ENCODE measurements around the gene ADGRE3.
A peak's percentile ranks its signal among the peaks of the same experiment; 100 is the strongest.

ADGRE3 gene, protein sequence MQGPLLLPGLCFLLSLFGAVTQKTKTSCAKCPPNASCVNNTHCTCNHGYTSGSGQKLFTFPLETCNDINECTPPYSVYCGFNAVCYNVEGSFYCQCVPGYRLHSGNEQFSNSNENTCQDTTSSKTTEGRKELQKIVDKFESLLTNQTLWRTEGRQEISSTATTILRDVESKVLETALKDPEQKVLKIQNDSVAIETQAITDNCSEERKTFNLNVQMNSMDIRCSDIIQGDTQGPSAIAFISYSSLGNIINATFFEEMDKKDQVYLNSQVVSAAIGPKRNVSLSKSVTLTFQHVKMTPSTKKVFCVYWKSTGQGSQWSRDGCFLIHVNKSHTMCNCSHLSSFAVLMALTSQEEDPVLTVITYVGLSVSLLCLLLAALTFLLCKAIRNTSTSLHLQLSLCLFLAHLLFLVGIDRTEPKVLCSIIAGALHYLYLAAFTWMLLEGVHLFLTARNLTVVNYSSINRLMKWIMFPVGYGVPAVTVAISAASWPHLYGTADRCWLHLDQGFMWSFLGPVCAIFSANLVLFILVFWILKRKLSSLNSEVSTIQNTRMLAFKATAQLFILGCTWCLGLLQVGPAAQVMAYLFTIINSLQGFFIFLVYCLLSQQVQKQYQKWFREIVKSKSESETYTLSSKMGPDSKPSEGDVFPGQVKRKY

DNA sequence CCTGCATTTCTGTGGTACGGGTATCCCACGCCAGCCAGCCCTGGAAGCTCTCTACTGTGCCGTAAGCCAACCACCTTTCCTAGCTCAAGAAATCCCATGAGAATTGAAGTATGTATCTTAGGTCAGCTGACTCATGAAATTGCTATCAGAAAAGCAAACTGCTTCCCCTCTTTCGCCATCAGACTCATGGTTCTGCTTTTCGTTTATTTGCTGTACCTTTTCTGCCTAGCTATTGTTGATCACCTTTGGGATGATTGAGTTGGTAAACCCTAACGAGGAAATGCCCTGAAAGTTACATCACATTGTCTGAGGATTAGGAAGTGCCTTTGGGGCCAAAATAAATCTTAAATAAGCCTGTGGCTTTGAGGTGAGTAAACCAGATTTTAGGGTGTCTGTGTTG is at the start of gene ADGRE3:
TSS of gene ADGRE3 (minus strand) at position 81 of the 400 bp plus-strand sequence. CDS start at position 7, 74 bp downstream.
- no peak for DNase-seq

DNA sequence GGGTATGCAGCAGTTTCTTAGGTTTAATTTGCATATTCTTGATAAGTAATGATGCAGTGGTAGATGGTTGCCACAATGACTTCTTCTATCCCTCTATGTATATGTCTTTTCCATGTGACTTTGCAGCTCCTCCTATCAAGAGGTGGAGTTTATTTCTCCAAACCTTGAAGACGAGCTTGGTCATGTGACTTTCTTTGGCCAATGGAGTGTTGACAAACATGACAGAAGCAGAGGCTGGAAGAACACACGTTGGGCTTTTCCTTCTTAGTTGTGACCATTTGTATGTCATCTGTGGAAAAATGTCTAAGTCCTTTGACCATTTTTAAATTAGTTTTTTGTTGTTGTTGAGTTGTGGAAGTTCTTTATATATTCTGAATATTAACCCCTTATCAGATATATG is 47.5 kb upstream of the ADGRE3 start:
- DNase-seq, result no peak

DNA sequence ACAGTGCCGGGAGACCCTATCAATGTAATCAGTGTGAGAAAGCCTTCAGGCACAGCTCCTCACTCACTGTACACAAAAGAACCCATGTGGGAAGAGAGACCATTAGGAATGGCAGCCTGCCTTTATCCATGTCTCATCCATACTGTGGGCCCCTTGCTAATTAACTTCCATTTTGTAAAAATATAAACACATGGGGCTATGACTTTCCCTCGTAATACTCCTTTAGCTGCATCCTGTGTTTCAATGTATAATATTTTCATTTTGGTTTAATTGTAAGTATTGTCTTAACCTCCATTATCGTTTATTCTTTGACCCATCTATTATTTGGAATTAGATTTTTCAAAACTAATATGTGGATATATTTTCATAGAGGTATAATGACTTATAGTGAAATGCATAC is 44.5 kb upstream of the ADGRE3 start:
- DNase-seq, result no peak

GRCh38 chr19:14718522-14719116 is 44.0 kb upstream of the ADGRE3 start:
- no peak for DNase-seq

DNA sequence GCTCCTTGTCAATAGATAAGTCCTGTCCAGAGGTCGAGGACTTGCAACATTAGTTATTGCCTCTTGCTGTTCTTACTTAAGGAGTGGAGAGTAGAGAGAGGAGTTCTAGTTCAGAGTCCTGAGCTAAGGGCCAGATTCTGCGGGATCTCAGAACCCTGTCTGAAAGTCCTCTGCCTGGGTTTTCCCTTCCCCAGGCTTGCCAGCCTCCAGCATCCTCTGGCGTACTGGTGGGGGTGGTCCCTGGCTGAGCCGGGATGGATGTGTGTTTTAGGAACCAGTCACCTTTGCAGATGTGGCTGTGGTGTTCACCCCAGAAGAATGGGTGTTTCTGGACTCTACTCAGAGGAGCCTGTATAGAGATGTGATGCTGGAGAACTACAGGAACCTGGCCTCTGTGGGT is 41.2 kb upstream of the ADGRE3 start:
- DNase-seq, result no peak

GRCh38 chr19:14704450-14704849 is 29.8 kb upstream of the ADGRE3 start:
- DNase-seq, result no peak

DNA sequence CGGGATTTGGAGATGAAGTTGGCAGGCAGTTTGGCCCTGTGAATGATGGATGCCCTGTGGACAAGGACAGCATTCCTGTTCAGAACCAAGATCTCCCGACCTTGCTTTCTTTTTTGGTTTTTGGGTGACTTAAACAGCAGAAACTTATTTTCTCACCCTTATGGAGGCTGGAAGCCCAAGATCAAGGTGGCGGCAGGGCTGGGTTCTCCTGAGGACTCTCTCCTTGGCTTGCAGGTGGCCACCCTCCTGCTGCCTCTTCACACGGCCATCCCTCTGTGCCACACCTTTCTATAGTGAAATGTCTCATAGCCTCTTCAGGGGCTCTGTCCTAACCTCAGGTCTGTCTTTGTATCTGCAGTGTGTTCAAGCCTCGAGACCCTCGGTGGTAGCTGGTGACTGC is 29.2 kb upstream of the ADGRE3 start:
- DNase-seq, result no peak

DNA sequence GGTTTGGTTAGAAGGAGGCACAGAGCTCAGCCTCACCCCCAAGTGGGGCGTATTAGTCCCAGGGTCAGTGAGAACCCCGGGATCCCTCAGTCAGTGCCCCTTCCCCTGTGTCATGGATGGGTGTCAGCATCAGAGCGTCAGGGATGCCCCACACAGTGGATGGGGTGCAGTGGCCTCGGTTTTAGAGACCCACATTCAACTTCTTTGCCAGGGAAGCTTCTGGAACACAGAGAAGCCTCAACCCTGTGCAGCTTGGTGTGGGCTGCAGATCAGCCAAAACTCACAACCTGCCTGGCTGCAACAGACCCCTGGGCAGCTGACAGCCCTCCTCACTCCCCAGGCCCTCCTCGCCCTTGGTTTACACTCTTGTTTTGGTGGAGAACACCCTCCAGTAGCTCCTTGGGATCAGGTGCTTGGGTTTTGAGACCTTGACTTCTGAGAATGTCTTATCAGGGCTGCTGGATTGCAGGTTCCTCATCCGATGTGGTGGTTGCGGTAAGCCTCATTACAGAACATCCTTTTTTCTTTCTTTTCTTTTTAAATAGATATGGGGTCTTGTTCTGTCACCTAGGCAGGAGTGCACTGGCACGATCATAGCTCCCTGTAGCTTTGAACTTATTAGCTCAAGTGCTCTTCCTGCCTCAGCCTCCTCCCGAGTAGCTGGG is 26.2 kb upstream of the ADGRE3 start:
- DNase-seq, result no peak

- no peak for DNase-seq
Observed at GRCh38 chr19:14699641-14700040, 25.0 kb upstream of the ADGRE3 start.

- DNase-seq, result no peak
Observed at GRCh38 chr19:14695471-14695870, 20.8 kb upstream of the ADGRE3 start.

DNA sequence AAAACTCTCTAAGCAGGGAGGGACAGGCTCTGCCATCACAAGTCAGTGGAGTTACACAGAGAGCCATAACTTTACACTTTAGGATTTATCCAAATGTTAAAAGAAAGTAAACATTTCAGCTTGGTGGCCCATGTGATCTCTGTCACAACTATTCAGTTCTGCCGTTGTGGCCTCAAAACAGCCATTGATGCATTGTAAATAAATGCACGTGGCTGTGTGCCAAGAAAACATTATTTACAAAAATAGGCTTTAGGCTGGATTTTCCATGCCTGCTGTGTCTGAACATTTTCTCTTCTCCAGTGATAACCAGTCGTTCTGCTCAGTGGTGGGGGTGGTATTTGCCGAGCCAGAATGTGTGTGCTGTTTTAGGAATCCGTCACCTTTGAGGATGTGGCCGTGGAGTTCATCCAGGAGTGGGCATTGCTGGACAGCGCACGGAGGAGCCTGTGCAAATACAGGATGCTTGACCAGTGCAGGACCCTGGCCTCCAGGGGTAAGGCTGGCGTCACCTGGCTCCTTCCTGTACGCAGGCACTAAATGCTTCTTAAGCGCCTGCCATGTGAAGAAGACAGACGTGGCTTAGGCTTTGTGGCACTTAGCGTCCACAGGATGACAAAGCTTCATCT is 20.1 kb upstream of the ADGRE3 start:
- no peak for DNase-seq

DNA sequence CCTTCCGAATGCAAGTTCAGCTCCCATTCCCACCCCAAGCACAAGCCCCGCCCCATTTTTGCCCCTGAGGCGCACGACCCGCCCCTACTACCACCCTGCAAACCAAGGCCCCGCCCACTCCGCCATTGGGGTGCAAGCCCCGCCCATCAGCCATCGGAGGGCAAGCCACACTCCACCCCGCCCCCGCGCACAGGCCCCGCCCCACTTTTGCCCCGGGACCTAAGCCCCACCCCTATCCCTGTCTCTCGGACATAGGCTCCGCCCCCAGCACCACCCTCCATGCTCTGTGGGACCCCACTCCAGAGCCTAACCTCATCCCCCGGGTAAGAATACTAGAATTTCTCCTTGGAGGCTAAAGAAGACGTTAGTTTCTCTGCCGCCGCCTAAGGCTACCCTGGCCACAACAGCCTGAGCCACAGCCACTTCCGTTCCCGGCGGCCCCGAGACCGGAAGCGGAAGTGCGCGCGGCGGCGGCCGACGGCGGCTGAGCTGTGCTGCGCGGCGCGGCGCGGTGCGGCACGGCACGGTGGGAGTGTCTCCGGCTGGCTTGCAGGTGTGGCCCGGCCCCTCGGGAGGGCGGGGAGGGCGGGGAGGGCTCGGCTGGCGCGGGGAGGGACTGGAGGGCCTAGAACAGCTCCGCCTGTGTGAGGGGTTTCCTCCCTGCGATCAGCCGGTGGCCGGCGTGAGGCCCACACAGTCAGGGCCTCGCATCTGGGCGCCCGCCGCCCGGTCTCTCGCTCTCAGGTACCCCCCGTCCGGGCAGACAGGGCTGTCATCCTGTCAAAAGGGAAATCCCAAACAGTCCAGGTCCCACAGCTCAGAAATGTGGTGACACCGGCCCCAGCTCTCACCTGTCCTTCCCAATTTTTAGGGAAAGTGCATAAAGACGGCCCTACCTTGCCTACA is 15.2 kb upstream of the ADGRE3 start, which contains the start of gene ZNF333:
TSS of gene ZNF333 (plus strand) at position 451 of the 906 bp plus-strand sequence. CDS start 3,444 bp downstream, outside the sequence.
- peak; percentile 86 for DNase-seq

- DNase-seq, result peak; percentile 9
Observed at GRCh38 chr19:14686411-14686810, 11.8 kb upstream of the ADGRE3 start.

GRCh38 chr19:14683439-14683838 is 8.8 kb upstream of the ADGRE3 start:
- no peak for DNase-seq

DNA sequence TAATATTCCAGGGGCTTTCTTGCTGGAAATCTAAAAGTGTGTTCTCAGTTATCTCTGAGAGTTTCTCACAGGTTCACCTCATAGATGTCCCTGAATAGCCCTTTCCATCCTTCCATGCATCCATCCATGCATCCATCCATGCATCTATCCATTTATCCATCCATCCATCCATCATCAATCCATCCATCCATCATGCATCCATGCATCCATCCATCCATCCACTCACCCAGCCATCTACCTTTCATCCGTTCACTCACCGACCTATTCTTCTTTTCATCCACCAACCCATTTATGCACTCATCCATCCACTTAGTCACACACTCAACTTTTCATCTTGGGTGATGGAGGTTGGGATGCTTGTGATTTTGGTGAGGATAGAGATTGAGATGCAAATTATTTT is 7.4 kb upstream of the ADGRE3 start:
- DNase-seq, result no peak

GRCh38 chr19:14678199-14678598 is 3.6 kb upstream of the ADGRE3 start:
- DNase-seq, result no peak

DNA sequence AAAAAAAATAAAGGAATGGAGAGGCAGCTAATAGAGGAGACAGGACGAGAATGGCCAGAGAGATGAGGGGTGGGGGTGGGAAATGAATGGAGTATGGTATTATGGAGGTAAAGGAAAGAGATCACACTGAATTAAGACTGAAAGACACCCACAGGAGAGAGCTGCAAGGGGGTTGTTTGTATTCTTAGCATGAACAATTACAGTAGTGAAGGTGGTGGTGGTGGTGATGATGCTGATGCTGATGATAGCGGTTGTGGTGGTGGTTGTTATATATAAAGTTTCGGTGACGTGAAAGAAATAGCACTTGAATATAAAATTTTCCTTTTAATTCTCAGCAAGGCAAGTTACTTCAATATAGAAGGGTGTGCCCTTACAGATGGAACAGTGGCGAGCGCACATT is 2.8 kb upstream of the ADGRE3 start:
- DNase-seq, result no peak

- no peak for DNase-seq
Observed at GRCh38 chr19:14676762-14677161, 2.1 kb upstream of the ADGRE3 start.

DNA sequence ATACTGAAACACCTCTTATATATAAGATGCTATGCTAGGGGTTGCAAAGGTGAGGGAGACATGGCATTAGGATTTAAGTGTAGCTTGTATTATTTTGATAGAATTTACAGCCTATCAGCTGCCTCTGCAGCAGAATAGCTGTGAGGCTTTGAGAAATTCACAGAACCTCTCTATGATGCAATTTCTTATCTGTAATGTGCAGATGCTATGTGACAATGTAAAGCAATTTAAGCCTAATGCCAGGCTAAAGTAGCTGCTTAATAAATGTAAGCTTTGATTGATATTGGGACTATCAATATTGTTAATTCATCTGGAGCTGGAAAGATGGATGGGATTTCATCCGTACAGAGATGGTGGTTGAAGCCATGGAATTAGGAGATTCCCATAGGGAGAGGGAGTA is 1.6 kb downstream of the ADGRE3 start:
- no peak for DNase-seq

DNA sequence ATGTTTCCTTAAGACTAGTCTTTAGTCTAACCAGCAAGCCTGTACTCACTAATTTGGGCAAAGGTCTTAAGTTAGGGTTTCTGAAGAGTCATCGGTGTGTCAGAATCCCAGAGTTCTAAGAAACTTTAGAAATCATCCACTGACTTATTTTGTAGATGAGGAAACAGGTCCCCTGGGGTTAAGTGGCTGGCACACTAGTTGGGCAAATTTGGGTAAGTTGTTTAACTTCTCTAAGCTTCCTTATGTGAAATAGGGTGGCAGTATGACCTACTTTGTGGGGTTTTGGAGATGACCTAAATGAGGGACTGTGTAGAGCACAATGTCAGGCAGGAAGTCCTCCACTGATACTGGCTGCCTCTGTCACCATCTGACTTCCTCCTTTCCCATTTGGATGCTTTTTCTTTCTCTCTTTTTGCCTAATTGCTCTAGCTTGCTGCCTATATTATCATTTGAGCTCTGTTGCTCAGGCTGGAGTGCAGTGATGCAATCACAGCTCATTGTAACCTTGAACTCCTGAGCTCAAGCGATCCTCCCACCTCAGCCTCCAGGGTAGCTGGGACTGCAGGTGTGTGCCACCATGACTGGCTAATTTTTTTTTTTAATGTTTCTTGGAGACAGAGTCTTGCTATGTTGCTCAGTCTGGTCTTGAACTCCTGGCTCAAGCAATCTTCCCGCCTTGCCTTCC is 2.3 kb downstream of the ADGRE3 start:
- DNase-seq, result no peak

GRCh38 chr19:14670408-14670807 is 4.2 kb downstream of the ADGRE3 start:
- no peak for DNase-seq

Data from NCI-H345 (cell line).